NCI-H526 (cell line): Measurements from ENCODE around the gene BPTF.
"Not testable (repeated sequence)": the region's sequence is repeated elsewhere in the genome, so short reads cannot be mapped to it uniquely, and the experiment has no call there.

Experiments used
- DNase-seq, 2 experiments: peaks; one replicate each; lab custom pipeline; 2025; lab: John Stamatoyannopoulos, UW

Gene BPTF

GRCh38 chr17:67834634-67835033, 9.3 kb downstream of the BPTF start:
- DNase-seq: no peak

GRCh38 chr17:67836205-67836987, 11.1 kb downstream of the BPTF start:
- no peak for DNase-seq

- no peak for DNase-seq
These were observed 12.7 kb downstream of the BPTF start for GRCh38 chr17:67837965-67838364.

- DNase-seq: no peak
These were observed 13.2 kb downstream of the BPTF start for GRCh38 chr17:67838538-67838937.

GRCh38 chr17:67841992-67842391, 16.7 kb downstream of the BPTF start:
- no peak for DNase-seq

- no peak for DNase-seq
These were observed 17.3 kb downstream of the BPTF start for GRCh38 chr17:67842648-67843047.

GRCh38 chr17:67845374-67845773, 20.1 kb downstream of the BPTF start:
- DNase-seq: no peak

GRCh38 chr17:67848189-67848588, 22.9 kb downstream of the BPTF start:
- DNase-seq: not testable (repeated sequence)

- not testable (repeated sequence) for DNase-seq
These were observed 23.5 kb downstream of the BPTF start for GRCh38 chr17:67848846-67849245.

- no peak for DNase-seq
These were observed 25.8 kb downstream of the BPTF start for GRCh38 chr17:67850991-67851631.

GRCh38 chr17:67853703-67854102, 28.4 kb downstream of the BPTF start:
- DNase-seq: no peak

- no peak for DNase-seq
These were observed 29.1 kb downstream of the BPTF start for GRCh38 chr17:67854378-67854777.

GRCh38 chr17:67855504-67856324, 30.4 kb downstream of the BPTF start:
- DNase-seq: no peak

- DNase-seq: not testable (repeated sequence)
These were observed 31.1 kb downstream of the BPTF start for GRCh38 chr17:67856402-67856801.

GRCh38 chr17:67862614-67863217, 37.4 kb downstream of the BPTF start:
- DNase-seq: no peak

- DNase-seq: no peak
These were observed 38.4 kb downstream of the BPTF start for GRCh38 chr17:67863624-67864247.

GRCh38 chr17:67865438-67865837, 40.1 kb downstream of the BPTF start:
- no peak for DNase-seq

GRCh38 chr17:67867591-67867990, 42.3 kb downstream of the BPTF start:
- DNase-seq: no peak

GRCh38 chr17:67868176-67868575, 42.9 kb downstream of the BPTF start:
- DNase-seq: no peak

- no peak for DNase-seq
These were observed 54.4 kb downstream of the BPTF start for GRCh38 chr17:67879662-67880061.

GRCh38 chr17:67881083-67881482, 55.8 kb downstream of the BPTF start:
- DNase-seq: no peak

GRCh38 chr17:67884741-67885140, 59.4 kb downstream of the BPTF start:
- DNase-seq: no peak
